SU-DHL-6 (cell line): Measurements from ENCODE around the gene CAMSAP1.

Experiments
- H2AFZ ChIP-seq: fragments of 200-600 bp; sonication (generic); 2 replicates; pipeline ENCODE4 v1.6.1; 2014; ENCODE audit warnings: low read depth, mild to moderate bottlenecking, moderate library complexity, mixed read lengths, antibody characterized with exemption, low read length; ENCODE audit not compliant: severe bottlenecking
- H3F3A ChIP-seq: fragments of 200-600 bp; shearing (Covaris generic); 2 replicates; pipeline ENCODE4 v1.6.0; 2016; ENCODE audit warnings: antibody characterized with exemption, mild to moderate bottlenecking; ENCODE audit not compliant: insufficient read depth
- H3K27ac ChIP-seq: fragments of 200-600 bp; sonication (generic); 2 replicates; pipeline ENCODE4 v1.5.1; 2016; ENCODE audit warnings: low read depth, mild to moderate bottlenecking, low read length, moderate library complexity, mixed read lengths
- H3K27me3 ChIP-seq: fragments of 200-600 bp; sonication (generic), shearing (Covaris generic); 2 replicates; pipeline ENCODE4 v1.6.0; 2014; ENCODE audit warnings: mild to moderate bottlenecking, low read length
- H3K36me3 ChIP-seq: fragments of 200-600 bp; sonication (generic); 2 replicates; pipeline ENCODE4 v1.6.1; 2014; ENCODE audit warnings: mild to moderate bottlenecking, low read length, mixed read lengths
- H3K4me2 ChIP-seq: fragments of 300-600, 200-600 bp; shearing (Covaris generic), sonication (generic); 2 replicates; pipeline ENCODE4 v1.6.0; 2014; ENCODE audit warnings: low read length, low read depth, mild to moderate bottlenecking; ENCODE audit not compliant: poor library complexity, severe bottlenecking
- H3K4me3 ChIP-seq: fragments of 200-600 bp; sonication (generic); 2 replicates; pipeline ENCODE4 v1.5.1; 2014; ENCODE audit warnings: antibody characterized with exemption, low read length, mild to moderate bottlenecking, mixed read lengths; ENCODE audit not compliant: insufficient read depth, poor library complexity, severe bottlenecking
- H3K79me2 ChIP-seq: fragments of 200-600 bp; sonication (generic); 2 replicates; pipeline ENCODE4 v1.6.1; 2014; ENCODE audit warnings: mild to moderate bottlenecking, low read length, moderate library complexity; ENCODE audit not compliant: insufficient read depth
- H3K9ac ChIP-seq: fragments of 200-600 bp; sonication (generic); 2 replicates; pipeline ENCODE4 v1.7.0; 2014; ENCODE audit warnings: mild to moderate bottlenecking, low read length
- H3K9me2 ChIP-seq: fragments of 200-600 bp; sonication (generic); replicated peaks from 2 replicates; pipeline ENCODE4 v1.6.1; 2014; ENCODE audit warnings: low read length; ENCODE audit not compliant: insufficient read depth
- H3K9me3 ChIP-seq: fragments of 200-600 bp; sonication (generic); 2 replicates; pipeline ENCODE4 v1.6.1; 2014; ENCODE audit warnings: low read length, mixed read lengths; ENCODE audit not compliant: insufficient read depth
- H4K20me1 ChIP-seq: fragments of 200-600 bp; sonication (generic); 2 replicates; pipeline ENCODE4 v1.6.1; 2014; ENCODE audit warnings: low read depth, mild to moderate bottlenecking, antibody characterized with exemption, low read length, moderate library complexity, mixed read lengths
- CTCF ChIP-seq: fragments of 200-600 bp; sonication (generic); IDR thresholded peaks from one replicate; pipeline ENCODE4 v1.5.1; 2017; ENCODE audit warnings: antibody characterized with exemption, mild to moderate bottlenecking, low read length, moderate library complexity; ENCODE audit not compliant: insufficient read depth, poor library complexity, severe bottlenecking
- EZH2phosphoT487 ChIP-seq: fragments of 200-600 bp; sonication (generic), shearing (Covaris generic); conservative IDR thresholded peaks from 2 replicates; pipeline ENCODE4 v1.6.1; 2018; ENCODE audit warnings: mild to moderate bottlenecking, antibody characterized with exemption, low read length, moderate library complexity, mixed read lengths

Gene CAMSAP1

GRCh38 chr9:135812961-135813360, 94.4 kb downstream of the CAMSAP1 start:
- TF ChIP-seq EZH2phosphoT487 = no peak
- no peak for TF ChIP-seq CTCF
- Histone ChIP-seq H3F3A (no peaks in the 10 kb centered on the region), H3K27me3 (no peaks in the 10 kb centered on the region), H3K9ac (no peak overlapping the region), H2AFZ (no peak overlapping the region), H3K9me2 (no peaks in the 10 kb centered on the region), H3K79me2 (no peaks in the 10 kb centered on the region), H3K36me3 (no peaks in the 10 kb centered on the region; the same call in 1 of the 2 replicates), H3K4me3 (no peak overlapping the region), H3K9me3 (no peaks in the 10 kb centered on the region), H3K4me2 (no peak overlapping the region), H4K20me1 (no peaks in the 10 kb centered on the region), H3K27ac (no peak overlapping the region)

- TF ChIP-seq CTCF (no peak), EZH2phosphoT487 (no peak)
- H4K20me1 ChIP-seq = no peaks in the 10 kb centered on the region
- no peaks in the 10 kb centered on the region; the same call in 1 of the 2 replicates for H3K36me3 ChIP-seq
These were observed 95.5 kb downstream of the CAMSAP1 start for GRCh38 chr9:135811801-135812200.

GRCh38 chr9:135810806-135811575, 96.4 kb downstream of the CAMSAP1 start:
- Histone ChIP-seq H3K79me2 (no peaks in the 10 kb centered on the region), H3F3A (no peaks in the 10 kb centered on the region), H3K9me3 (no peaks in the 10 kb centered on the region), H3K27ac (no peak overlapping the region), H3K4me3 (no peak overlapping the region), H4K20me1 (no peaks in the 10 kb centered on the region), H3K9me2 (no peaks in the 10 kb centered on the region), H3K36me3 (no peaks in the 10 kb centered on the region; the same call in 1 of the 2 replicates), H2AFZ (no peak overlapping the region), H3K4me2 (no peak overlapping the region), H3K9ac (no peak overlapping the region), H3K27me3 (no peaks in the 10 kb centered on the region)
- TF ChIP-seq CTCF = no peak
- no peak for TF ChIP-seq EZH2phosphoT487

More at GRCh38 chr9:135811801-135812200, 95.5 kb downstream of the CAMSAP1 start:
- no peaks in the 10 kb centered on the region for H3K79me2 ChIP-seq
- H3K4me3 ChIP-seq = no peak overlapping the region
- no peak overlapping the region for H3K27ac ChIP-seq
- H3K27me3 ChIP-seq = no peaks in the 10 kb centered on the region
- no peaks in the 10 kb centered on the region for H3K9me3 ChIP-seq
- no peaks in the 10 kb centered on the region for H3K9me2 ChIP-seq
- H3K4me2 ChIP-seq = no peak overlapping the region
- H3F3A ChIP-seq = no peaks in the 10 kb centered on the region
- H3K9ac ChIP-seq = no peak overlapping the region
- no peak overlapping the region for H2AFZ ChIP-seq
